HepG2 (cell line): ENCODE results near the gene MRPL14. TPM values are rescaled to one million over a fixed set of nuclear protein-coding genes. Genes with fewer than 3 reads are reported as not detected.

Experiments
- AKAP8 ChIP-seq: sonication (generic); formaldehyde crosslinking; IDR thresholded peaks from 2 replicates; pipeline ENCODE4 v1.5.1; 2020; ENCODE audit warnings: mild to moderate bottlenecking, missing genetic modification reagents
- ATF7-NPFF ChIP-seq: sonication (generic); formaldehyde crosslinking; IDR thresholded peaks from 2 replicates; pipeline ENCODE4 v1.8.1; 2023; ENCODE audit warnings: mild to moderate bottlenecking, low read depth, missing genetic modification reagents, moderate library complexity
- E2F1 ChIP-seq: sonication (generic); formaldehyde crosslinking; IDR thresholded peaks from 2 replicates; pipeline ENCODE4 v1.5.0; 2020; ENCODE audit warnings: missing genetic modification reagents
- E2F2 ChIP-seq: sonication (generic); formaldehyde crosslinking; IDR thresholded peaks from 2 replicates; pipeline ENCODE4 v1.4.0; 2020; ENCODE audit warnings: missing genetic modification reagents, borderline replicate concordance
- EEA1 ChIP-seq: sonication (generic); formaldehyde crosslinking; IDR thresholded peaks from 2 replicates; pipeline ENCODE4 v1.5.1; 2020; ENCODE audit warnings: mild to moderate bottlenecking, missing genetic modification reagents, borderline replicate concordance
- FOXA1 ChIP-seq, 2 experiments: fragments of 450-650 bp in 1 of 2; sonication (generic) in 1 of 2; formaldehyde crosslinking in 1 of 2; IDR thresholded peaks; 2 replicates each; pipeline versions ENCODE4 v1.4.0 to v1.6.1; 2016 to 2020; ENCODE audit warnings: missing genetic modification reagents in 1 of 2
- IKZF1 ChIP-seq: fragments of 450-650 bp; IDR thresholded peaks from 2 replicates; pipeline ENCODE4 v1.7.1; 2016
- KAT2B ChIP-seq: fragments of 150-350 bp; IDR thresholded peaks from 2 replicates; pipeline ENCODE4 v1.6.1; 2014; ENCODE audit warnings: low read depth, low read length, borderline replicate concordance
- MATR3 ChIP-seq: sonication (generic); formaldehyde crosslinking; IDR thresholded peaks from 2 replicates; pipeline ENCODE4 v1.4.0; 2020; ENCODE audit warnings: missing genetic modification reagents
- NPAS2 ChIP-seq: sonication (generic); formaldehyde crosslinking; IDR thresholded peaks from 2 replicates; pipeline ENCODE4 v1.8.0; 2022; ENCODE audit warnings: mild to moderate bottlenecking, missing genetic modification reagents, borderline replicate concordance
- REPIN1 ChIP-seq: sonication (generic); formaldehyde crosslinking; IDR thresholded peaks from 2 replicates; pipeline ENCODE4 v1.8.0; 2022; ENCODE audit warnings: missing genetic modification reagents, low read depth, mild to moderate bottlenecking, borderline replicate concordance
- RERE ChIP-seq: IDR thresholded peaks from 2 replicates; pipeline ENCODE4 v1.6.1; 2016; ENCODE audit warnings: low read depth, missing genetic modification reagents, missing compliant biosample characterization
- RFX1 ChIP-seq: fragments of 450-650 bp; IDR thresholded peaks from 2 replicates; pipeline ENCODE4 v1.6.1; 2017
- SIN3B ChIP-seq: fragments of 150-350 bp; IDR thresholded peaks from 2 replicates; pipeline ENCODE4 v1.6.1; 2014; ENCODE audit warnings: low read length
- SRY ChIP-seq: sonication (generic); formaldehyde crosslinking; IDR thresholded peaks from 2 replicates; pipeline ENCODE4 v1.8.0; 2022; ENCODE audit warnings: mild to moderate bottlenecking, missing genetic modification reagents
- ZGPAT ChIP-seq: IDR thresholded peaks from 2 replicates; pipeline ENCODE4 v1.6.1; 2016; ENCODE audit warnings: mild to moderate bottlenecking
- ZNF367 ChIP-seq: sonication (generic); formaldehyde crosslinking; IDR thresholded peaks from 2 replicates; pipeline ENCODE4 v1.4.0; 2020; ENCODE audit warnings: missing genetic modification reagents, borderline replicate concordance
- ZNF430 ChIP-seq: sonication (generic); formaldehyde crosslinking; IDR thresholded peaks from 2 replicates; pipeline ENCODE4 v1.9.0; 2021; ENCODE audit warnings: mild to moderate bottlenecking, missing genetic modification reagents
- ZNF589 ChIP-seq: sonication (generic); formaldehyde crosslinking; conservative IDR thresholded peaks from 2 replicates; pipeline ENCODE4 v1.8.0; 2022; ENCODE audit warnings: mild to moderate bottlenecking, moderate library complexity, missing genetic modification reagents
- ZNF772 ChIP-seq: sonication (generic); formaldehyde crosslinking; IDR thresholded peaks from 2 replicates; pipeline ENCODE4 v1.5.0; 2020; ENCODE audit warnings: mild to moderate bottlenecking, missing genetic modification reagents
- ZSCAN31 ChIP-seq: sonication (generic); formaldehyde crosslinking; IDR thresholded peaks from 2 replicates; pipeline ENCODE4 v1.5.0; 2020; ENCODE audit warnings: low read depth, mild to moderate bottlenecking, missing genetic modification reagents
- polyA plus RNA-seq, 8 experiments: library from polyadenylated mRNA; depleted of rRNA in 3 of 8; stranded (reverse) in 7 of 8; unstranded in 1 of 8; fragments of >200 nt; fragmentation: Illumina TruSeq in 4 of 8; extraction: Trizol in 4 of 8; gene quantifications; 2 replicates each; pipeline versions ENCODE4 v1.2.1 to v1.2.3, GENCODE V29; 2011 to 2016; ENCODE audit warnings: low read depth in 4 of 8, missing spikeins in 1 of 8, mixed read lengths in 1 of 8; ENCODE audit not compliant: insufficient read depth in 1 of 8
- total RNA-seq, 5 experiments: library from RNA; depleted of rRNA; stranded (reverse); fragments of >200 nt; fragmentation: Illumina TruSeq; extraction: Trizol; gene quantifications; 2 replicates each; pipeline ENCODE4 v1.2.3, GENCODE V29; 2016; ENCODE audit warnings: low read depth in 1 of 5

The MRPL14 gene
- total and polyA plus RNA-seq, 2 of the 13 experiments (the other 11 are each of a cell fraction or from before 2014, with no cell fraction given) = 157 to 178 TPM

- TF ChIP-seq ZNF589 (CRISPR knock-in tag) (no peak), KAT2B (no peak), ATF7-NPFF (CRISPR knock-in tag) (peak; percentile 63; the same call in 1 of the 2 replicates), SIN3B (no peak), NPAS2 (no peak), ZNF772 (CRISPR knock-in tag) (no peak; the same call in 1 of the 2 replicates), IKZF1 (no peak), RFX1 (no peak), SRY (0 out of 2 replicates have a peak, but pooled peaks have one; percentile 25), FOXA1 (IDR thresholded peaks at IDR 0.05) (no peak), FOXA1 (CRISPR knock-in tag; IDR thresholded peaks at IDR 0.05) (no peak), E2F2 (CRISPR knock-in tag) (no peak), AKAP8 (CRISPR knock-in tag) (peak; percentile 93), RERE (0 out of 2 replicates have a peak, but pooled peaks have one; percentile 39), ZNF430 (CRISPR knock-in tag) (no peak), E2F1 (CRISPR knock-in tag) (0 out of 2 replicates have a peak, but pooled peaks have one; percentile 34), ZGPAT (peak; percentile 82; the same call in 1 of the 2 replicates), ZSCAN31 (0 out of 2 replicates have a peak, but pooled peaks have one; percentile 36), MATR3 (CRISPR knock-in tag) (no peak), ZNF367 (CRISPR knock-in tag) (no peak), EEA1 (CRISPR knock-in tag) (no peak), REPIN1 (CRISPR knock-in tag) (no peak)
These were observed 50.7 kb downstream of the MRPL14 start (continued) for GRCh38 chr6:44076356-44077213.
